ENCODE measurements around the gene XPNPEP1. TPM values are rescaled to one million over a fixed set of nuclear protein-coding genes. Genes with fewer than 3 reads are reported as not detected.

Gene XPNPEP1
- total and polyA plus RNA-seq, 7 experiments from 2014 or later = 15.7 to 100 (median 45.4) TPM

GRCh38 chr10:109899356-109900331 is 23.7 kb downstream of the XPNPEP1 start:
- H3K9me3 Mint-ChIP-seq = no peaks in the 10 kb centered on the region
- no peak overlapping the region for H3K4me3 Mint-ChIP-seq
- no peaks in the 10 kb centered on the region for H3K27me3 ChIP-seq (ENCODE audit: control insufficient read depth in 2 of 2, insufficient read depth in 2 of 2, low read length in 2 of 2)
- DNase-seq (no peak), ATAC-seq (no peak)
- H3K4me1 Mint-ChIP-seq = peaks cover 45 to 66% (median 53%) of the 10 kb centered on the region in 7 donors
- intact Hi-C loops (cut with micrococcal nuclease) = no loop called here
- ChIA-PET POLR2A (interaction anchor here (0.6 kb wide), 1 partner anchor 907 kb away, joined by 3 read pairs; no protein-coding TSS in a partner anchor), CTCF (interaction anchor here (0.8 to 1.4 kb wide), 4 partner anchors 10 to 647 kb away, joined by 3 to 8 read pairs (median 4); no protein-coding TSS in a partner anchor)
- peaks cover 5 to 14% of the 10 kb centered on the region in 2 donors for H3K4me1 ChIP-seq (ENCODE audit: control insufficient read depth in 2 of 2, insufficient read depth in 2 of 2, low read length in 2 of 2)
- H3K27me3 Mint-ChIP-seq = no peaks in the 10 kb centered on the region
- no peaks in the 10 kb centered on the region for H3K9me3 ChIP-seq (ENCODE audit: control insufficient read depth in 2 of 3, low read length in 3 of 3)
- no peaks in the 10 kb centered on the region for H3K36me3 ChIP-seq (ENCODE audit: control insufficient read depth in 2 of 3, insufficient read depth in 3 of 3, low read length in 3 of 3)
- H3K27ac Mint-ChIP-seq = peak overlapping the region in 1 of 9 donors; percentile 38
- H3K27ac ChIP-seq (ENCODE audit: low read depth, low read length) = no peak overlapping the region
- H3K4me3 ChIP-seq (ENCODE audit: low read length) = no peak overlapping the region
- peaks cover 0 to 70% (median 48%) of the 10 kb centered on the region in 5 donors for H3K36me3 Mint-ChIP-seq

GRCh38 chr10:109898666-109899355 is 24.5 kb downstream of the XPNPEP1 start:
- no peaks in the 10 kb centered on the region for H3K9me3 Mint-ChIP-seq
- intact Hi-C loops (cut with micrococcal nuclease) = no loop called here
- no peaks in the 10 kb centered on the region for H3K36me3 ChIP-seq (ENCODE audit: control insufficient read depth in 2 of 3, insufficient read depth in 3 of 3, low read length in 3 of 3)
- ATAC-seq (no peak), DNase-seq (no peak)
- ChIA-PET POLR2A (interaction anchor here (0.7 kb wide), 1 partner anchor 246 kb away, joined by 3 read pairs; no protein-coding TSS in a partner anchor), CTCF (interaction anchor here (0.8 to 1.4 kb wide), 4 partner anchors 11 to 648 kb away, joined by 3 to 8 read pairs (median 4); no protein-coding TSS in a partner anchor)
- no peak overlapping the region for H3K27ac ChIP-seq (ENCODE audit: low read depth, low read length)
- H3K36me3 Mint-ChIP-seq = peaks cover 0 to 63% (median 41%) of the 10 kb centered on the region in 5 donors
- no peaks in the 10 kb centered on the region for H3K27me3 Mint-ChIP-seq
- H3K9me3 ChIP-seq (ENCODE audit: control insufficient read depth in 2 of 3, low read length in 3 of 3) = no peaks in the 10 kb centered on the region
- H3K27ac Mint-ChIP-seq = no peak overlapping the region
- peaks cover 40 to 59% (median 47%) of the 10 kb centered on the region in 7 donors for H3K4me1 Mint-ChIP-seq
- no peak overlapping the region for H3K4me3 ChIP-seq (ENCODE audit: low read length)
- peaks cover 5 to 14% of the 10 kb centered on the region in 2 donors for H3K4me1 ChIP-seq (ENCODE audit: control insufficient read depth in 2 of 2, insufficient read depth in 2 of 2, low read length in 2 of 2)
- no peak overlapping the region for H3K4me3 Mint-ChIP-seq
- no peaks in the 10 kb centered on the region for H3K27me3 ChIP-seq (ENCODE audit: control insufficient read depth in 2 of 2, insufficient read depth in 2 of 2, low read length in 2 of 2)

GRCh38 chr10:109898007-109898406 is 25.3 kb downstream of the XPNPEP1 start:
- Mint-ChIP-seq H3K4me1 (peaks cover 40 to 58% (median 50%) of the 10 kb centered on the region in 7 donors), H3K27ac (no peak overlapping the region), H3K9me3 (no peaks in the 10 kb centered on the region), H3K27me3 (no peaks in the 10 kb centered on the region), H3K4me3 (no peak overlapping the region), H3K36me3 (peaks cover 0 to 65% (median 44%) of the 10 kb centered on the region in 5 donors)
- peaks cover 7 to 8% of the 10 kb centered on the region in 2 donors for H3K4me1 ChIP-seq (ENCODE audit: control insufficient read depth in 2 of 2, insufficient read depth in 2 of 2, low read length in 2 of 2)
- ATAC-seq (no peak), DNase-seq (no peak)
- POLR2A ChIA-PET = no interaction called here
- H3K9me3 ChIP-seq (ENCODE audit: control insufficient read depth in 2 of 3, low read length in 3 of 3) = no peaks in the 10 kb centered on the region
- no peaks in the 10 kb centered on the region for H3K36me3 ChIP-seq (ENCODE audit: control insufficient read depth in 2 of 3, insufficient read depth in 3 of 3, low read length in 3 of 3)
- CTCF ChIA-PET = interaction anchor here (1.1 kb wide), 1 partner anchor 12 kb away, joined by 14 read pairs; no protein-coding TSS in a partner anchor
- H3K27me3 ChIP-seq (ENCODE audit: control insufficient read depth in 2 of 2, insufficient read depth in 2 of 2, low read length in 2 of 2) = no peaks in the 10 kb centered on the region
- H3K27ac ChIP-seq (ENCODE audit: low read depth, low read length) = no peak overlapping the region
- intact Hi-C loops (cut with micrococcal nuclease) = no loop called here
- no peak overlapping the region for H3K4me3 ChIP-seq (ENCODE audit: low read length)

GRCh38 chr10:109895848-109896247 is 27.5 kb downstream of the XPNPEP1 start:
- ChIA-PET POLR2A (interaction anchor here (0.6 to 1.1 kb wide), 2 partner anchors 12 to 202 kb away, joined by 3 to 6 read pairs; no protein-coding TSS in a partner anchor), CTCF (interaction anchor here (0.9 to 1.5 kb wide), 3 partner anchors 12 to 80 kb away, joined by 3 to 6 read pairs (median 3); no protein-coding TSS in a partner anchor)
- Histone ChIP-seq H3K4me3 (ENCODE audit: low read length) (no peak overlapping the region), H3K36me3 (ENCODE audit: control insufficient read depth in 2 of 3, insufficient read depth in 3 of 3, low read length in 3 of 3) (peaks cover 0 to 15% (median 0%) of the 10 kb centered on the region in 3 experiments), H3K4me1 (ENCODE audit: control insufficient read depth in 2 of 2, insufficient read depth in 2 of 2, low read length in 2 of 2) (peaks cover 0 to 11% of the 10 kb centered on the region in 2 donors), H3K27ac (ENCODE audit: low read depth, low read length) (no peak overlapping the region), H3K27me3 (ENCODE audit: control insufficient read depth in 2 of 2, insufficient read depth in 2 of 2, low read length in 2 of 2) (no peaks in the 10 kb centered on the region), H3K9me3 (ENCODE audit: control insufficient read depth in 2 of 3, low read length in 3 of 3) (no peaks in the 10 kb centered on the region)
- ATAC-seq (no peak), DNase-seq (no peak)
- H3K9me3 Mint-ChIP-seq = no peaks in the 10 kb centered on the region
- H3K36me3 Mint-ChIP-seq = peaks cover 0 to 62% (median 33%) of the 10 kb centered on the region in 5 donors
- intact Hi-C loops (cut with micrococcal nuclease) = no loop called here
- no peak overlapping the region for H3K4me3 Mint-ChIP-seq
- peaks cover 33 to 59% (median 47%) of the 10 kb centered on the region in 7 donors for H3K4me1 Mint-ChIP-seq
- H3K27me3 Mint-ChIP-seq = no peaks in the 10 kb centered on the region
- peak overlapping the region in 5 of 9 donors; percentile 13 to 75 (median 55) for H3K27ac Mint-ChIP-seq

- Histone ChIP-seq H3K27ac (ENCODE audit: low read depth, low read length) (no peak overlapping the region), H3K27me3 (ENCODE audit: control insufficient read depth in 2 of 2, insufficient read depth in 2 of 2, low read length in 2 of 2) (no peaks in the 10 kb centered on the region), H3K9me3 (ENCODE audit: control insufficient read depth in 2 of 3, low read length in 3 of 3) (no peaks in the 10 kb centered on the region), H3K4me3 (ENCODE audit: low read length) (no peak overlapping the region), H3K4me1 (ENCODE audit: control insufficient read depth in 2 of 2, insufficient read depth in 2 of 2, low read length in 2 of 2) (peaks cover 0 to 11% of the 10 kb centered on the region in 2 donors), H3K36me3 (ENCODE audit: control insufficient read depth in 2 of 3, insufficient read depth in 3 of 3, low read length in 3 of 3) (peaks cover 0 to 21% (median 0%) of the 10 kb centered on the region in 3 experiments)
- Mint-ChIP-seq H3K36me3 (peaks cover 0 to 62% (median 28%) of the 10 kb centered on the region in 5 donors), H3K27me3 (no peaks in the 10 kb centered on the region), H3K4me1 (peaks cover 29 to 55% (median 42%) of the 10 kb centered on the region in 7 donors), H3K9me3 (no peaks in the 10 kb centered on the region), H3K27ac (peak overlapping the region in 3 of 9 donors; percentile 10 to 41 (median 13)), H3K4me3 (no peak overlapping the region)
- intact Hi-C loops (cut with micrococcal nuclease) = no loop called here
- ChIA-PET POLR2A (interaction anchor here (0.6 to 1.1 kb wide), 3 partner anchors 12 to 553 kb away, joined by 3 to 6 read pairs (median 4); no protein-coding TSS in a partner anchor), CTCF (interaction anchor here (0.5 to 1.5 kb wide), 4 partner anchors 11 to 81 kb away, joined by 3 to 6 read pairs (median 3); no protein-coding TSS in a partner anchor)
- DNase-seq (no peak), ATAC-seq (no peak)
These were observed 28.1 kb downstream of the XPNPEP1 start for GRCh38 chr10:109895095-109895818.

Data from naive thymus-derived CD4-positive, alpha-beta T cell (primary cell).